Measurements from ENCODE around the gene CNTNAP4.

The CNTNAP4 gene

GRCh38 chr16:76441876-76442275 lies 164.7 kb downstream of the CNTNAP4 start:
- no peak for ATAC-seq
- no peak for TF ChIP-seq PPARA (CRISPR knock-in tag; IDR thresholded peaks at IDR 0.05; ENCODE audit: borderline replicate concordance)
- no peak for TF ChIP-seq TCF4 (CRISPR knock-in tag; IDR thresholded peaks at IDR 0.05; ENCODE audit: borderline replicate concordance)
- TF ChIP-seq ZFP30 (CRISPR knock-in tag; IDR thresholded peaks at IDR 0.05), result no peak
- TF ChIP-seq CSDC2 (CRISPR knock-in tag; IDR thresholded peaks at IDR 0.05), result no peak
- no peak for TF ChIP-seq ZNF70 (CRISPR knock-in tag; IDR thresholded peaks at IDR 0.05)
- TF ChIP-seq, protein P1, sequence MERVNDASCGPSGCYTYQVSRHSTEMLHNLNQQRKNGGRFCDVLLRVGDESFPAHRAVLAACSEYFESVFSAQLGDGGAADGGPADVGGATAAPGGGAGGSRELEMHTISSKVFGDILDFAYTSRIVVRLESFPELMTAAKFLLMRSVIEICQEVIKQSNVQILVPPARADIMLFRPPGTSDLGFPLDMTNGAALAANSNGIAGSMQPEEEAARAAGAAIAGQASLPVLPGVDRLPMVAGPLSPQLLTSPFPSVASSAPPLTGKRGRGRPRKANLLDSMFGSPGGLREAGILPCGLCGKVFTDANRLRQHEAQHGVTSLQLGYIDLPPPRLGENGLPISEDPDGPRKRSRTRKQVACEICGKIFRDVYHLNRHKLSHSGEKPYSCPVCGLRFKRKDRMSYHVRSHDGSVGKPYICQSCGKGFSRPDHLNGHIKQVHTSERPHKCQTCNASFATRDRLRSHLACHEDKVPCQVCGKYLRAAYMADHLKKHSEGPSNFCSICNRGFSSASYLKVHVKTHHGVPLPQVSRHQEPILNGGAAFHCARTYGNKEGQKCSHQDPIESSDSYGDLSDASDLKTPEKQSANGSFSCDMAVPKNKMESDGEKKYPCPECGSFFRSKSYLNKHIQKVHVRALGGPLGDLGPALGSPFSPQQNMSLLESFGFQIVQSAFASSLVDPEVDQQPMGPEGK (CRISPR knock-in tag; IDR thresholded peaks at IDR 0.05; ENCODE audit: borderline replicate concordance), result no peak
- no peak for TF ChIP-seq BACH2 (CRISPR knock-in tag; IDR thresholded peaks at IDR 0.05; ENCODE audit: borderline replicate concordance)
- TF ChIP-seq ESRRG (CRISPR knock-in tag; IDR thresholded peaks at IDR 0.05), result no peak

DNA sequence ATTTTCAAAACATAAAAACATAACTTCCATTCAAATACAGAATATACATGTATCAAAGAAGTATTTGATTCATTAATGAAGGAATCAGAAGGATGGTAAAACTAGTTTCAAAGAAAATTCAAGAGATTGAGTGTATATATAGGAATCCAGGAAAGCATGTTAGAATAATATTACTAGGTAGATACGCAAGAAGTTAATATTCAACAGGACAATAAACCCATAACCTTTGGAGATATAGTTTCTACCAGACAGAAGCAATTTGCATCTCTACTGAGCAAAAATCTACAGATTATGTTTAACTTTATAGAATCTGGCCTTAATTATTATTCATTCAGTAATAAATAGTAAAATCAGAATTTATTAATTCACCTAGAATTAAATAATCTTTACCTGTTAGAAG lies 166.8 kb downstream of the CNTNAP4 start:
- no peak for TF ChIP-seq ESRRG (CRISPR knock-in tag; IDR thresholded peaks at IDR 0.05)
- no peak for TF ChIP-seq GLIS3 (CRISPR knock-in tag; IDR thresholded peaks at IDR 0.05)
- TF ChIP-seq TSHZ2 (CRISPR knock-in tag; IDR thresholded peaks at IDR 0.05), result no peak
- no peak for ATAC-seq

DNA sequence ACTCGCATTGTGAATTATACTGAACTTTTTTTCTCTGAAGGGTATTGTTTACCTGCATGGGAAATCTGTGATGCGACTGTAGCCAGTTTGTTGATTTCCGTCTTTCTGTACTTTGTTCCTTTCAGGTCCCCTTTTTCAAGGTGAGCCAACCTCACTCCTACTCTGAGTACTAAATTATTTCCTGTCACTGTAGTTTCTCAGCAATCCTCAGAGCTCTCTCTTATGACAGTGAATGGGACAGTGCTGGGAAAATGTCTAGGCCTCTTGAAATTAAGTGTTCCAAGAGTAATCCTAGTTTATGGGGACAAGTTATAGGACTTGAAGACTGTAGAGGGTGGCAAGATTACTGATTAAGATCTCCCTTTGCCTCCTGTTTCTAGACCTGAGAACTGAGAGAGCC lies 167.6 kb downstream of the CNTNAP4 start:
- ATAC-seq, result no peak
- TF ChIP-seq SNAI2 (CRISPR knock-in tag; IDR thresholded peaks at IDR 0.05) (no peak), CSDC2 (CRISPR knock-in tag; IDR thresholded peaks at IDR 0.05) (no peak), ESRRG (CRISPR knock-in tag; IDR thresholded peaks at IDR 0.05) (no peak), OSR1 (CRISPR knock-in tag; IDR thresholded peaks at IDR 0.05) (no peak), ZNF565 (CRISPR knock-in tag; conservative IDR thresholded peaks at IDR 0.05; ENCODE audit: low read depth) (no peak)
- TF ChIP-seq, protein P2, sequence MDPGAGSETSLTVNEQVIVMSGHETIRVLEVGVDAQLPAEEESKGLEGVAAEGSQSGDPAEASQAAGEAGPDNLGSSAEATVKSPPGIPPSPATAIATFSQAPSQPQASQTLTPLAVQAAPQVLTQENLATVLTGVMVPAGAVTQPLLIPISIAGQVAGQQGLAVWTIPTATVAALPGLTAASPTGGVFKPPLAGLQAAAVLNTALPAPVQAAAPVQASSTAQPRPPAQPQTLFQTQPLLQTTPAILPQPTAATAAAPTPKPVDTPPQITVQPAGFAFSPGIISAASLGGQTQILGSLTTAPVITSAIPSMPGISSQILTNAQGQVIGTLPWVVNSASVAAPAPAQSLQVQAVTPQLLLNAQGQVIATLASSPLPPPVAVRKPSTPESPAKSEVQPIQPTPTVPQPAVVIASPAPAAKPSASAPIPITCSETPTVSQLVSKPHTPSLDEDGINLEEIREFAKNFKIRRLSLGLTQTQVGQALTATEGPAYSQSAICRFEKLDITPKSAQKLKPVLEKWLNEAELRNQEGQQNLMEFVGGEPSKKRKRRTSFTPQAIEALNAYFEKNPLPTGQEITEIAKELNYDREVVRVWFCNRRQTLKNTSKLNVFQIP (CRISPR knock-in tag; IDR thresholded peaks at IDR 0.05; ENCODE audit: borderline replicate concordance, low read depth), result no peak

- TF ChIP-seq TSHZ2 (CRISPR knock-in tag; IDR thresholded peaks at IDR 0.05), result no peak
- TF ChIP-seq TOX (CRISPR knock-in tag; IDR thresholded peaks at IDR 0.05; ENCODE audit: borderline replicate concordance), result no peak
- TF ChIP-seq, protein P1 (CRISPR knock-in tag; IDR thresholded peaks at IDR 0.05; ENCODE audit: borderline replicate concordance), result no peak
- no peak for TF ChIP-seq ZFP30 (CRISPR knock-in tag; IDR thresholded peaks at IDR 0.05)
- no peak for TF ChIP-seq TCF4 (CRISPR knock-in tag; IDR thresholded peaks at IDR 0.05; ENCODE audit: borderline replicate concordance)
- no peak for TF ChIP-seq ZNF565 (CRISPR knock-in tag; conservative IDR thresholded peaks at IDR 0.05; ENCODE audit: low read depth)
- TF ChIP-seq ISL1 (CRISPR knock-in tag; IDR thresholded peaks at IDR 0.05), result no peak
- no peak for TF ChIP-seq OSR1 (CRISPR knock-in tag; IDR thresholded peaks at IDR 0.05)
- no peak for TF ChIP-seq SNAI2 (CRISPR knock-in tag; IDR thresholded peaks at IDR 0.05)
- TF ChIP-seq PPARA (CRISPR knock-in tag; IDR thresholded peaks at IDR 0.05; ENCODE audit: borderline replicate concordance), result no peak
- no peak for TF ChIP-seq CSDC2 (CRISPR knock-in tag; IDR thresholded peaks at IDR 0.05)
- TF ChIP-seq, protein P2 (CRISPR knock-in tag; IDR thresholded peaks at IDR 0.05; ENCODE audit: borderline replicate concordance, low read depth), result no peak
- TF ChIP-seq ARNTL (CRISPR knock-in tag; IDR thresholded peaks at IDR 0.05; ENCODE audit: borderline replicate concordance, low read depth), result no peak
- TF ChIP-seq CSRNP3 (CRISPR knock-in tag; IDR thresholded peaks at IDR 0.05), result no peak
- no peak for ATAC-seq
Measured at GRCh38 chr16:76445815-76446214, 168.6 kb downstream of the CNTNAP4 start.

All from SK-N-SH treated with all-trans-retinoic acid at 6 μM for 48 hours (cell line).